WI38 (cell line): Measurements from ENCODE around the gene PCED1B.
"Not testable (repeated sequence)": the region's sequence is repeated elsewhere in the genome, so short reads cannot be mapped to it uniquely, and the experiment has no call there.

Source experiments
- H3K4me3 ChIP-seq: 2 replicates; pipeline ENCODE4 v1.5.1; 2011; ENCODE audit warnings: low read depth, mild to moderate bottlenecking, control low read depth, low read length
- CTCF ChIP-seq: IDR thresholded peaks from 2 replicates; pipeline ENCODE4 v1.5.1; 2012; ENCODE audit warnings: low read depth, mild to moderate bottlenecking, control low read depth, low read length

PCED1B gene

GRCh38 chr12:47111854-47112253 lies 32.4 kb downstream of the PCED1B start:
- no peak for TF ChIP-seq CTCF
- H3K4me3 ChIP-seq = no peak overlapping the region

GRCh38 chr12:47112679-47113078 lies 33.3 kb downstream of the PCED1B start:
- TF ChIP-seq CTCF = no peak
- no peak overlapping the region for H3K4me3 ChIP-seq

- H3K4me3 ChIP-seq = no peak overlapping the region
These were observed 35.1 kb downstream of the PCED1B start for GRCh38 chr12:47114481-47114892.

GRCh38 chr12:47117305-47117704 lies 37.9 kb downstream of the PCED1B start:
- not testable (repeated sequence) for H3K4me3 ChIP-seq

More at GRCh38 chr12:47114481-47114892, 35.1 kb downstream of the PCED1B start:
- TF ChIP-seq CTCF = no peak

GRCh38 chr12:47120736-47121135 lies 41.3 kb downstream of the PCED1B start:
- no peak for TF ChIP-seq CTCF
- no peak overlapping the region for H3K4me3 ChIP-seq

- TF ChIP-seq CTCF = no peak
- no peak overlapping the region for H3K4me3 ChIP-seq
These were observed 41.7 kb downstream of the PCED1B start for GRCh38 chr12:47121146-47121545.

GRCh38 chr12:47122602-47123001 lies 43.2 kb downstream of the PCED1B start:
- H3K4me3 ChIP-seq = no peak overlapping the region
- TF ChIP-seq CTCF = no peak

GRCh38 chr12:47123730-47124129 lies 44.3 kb downstream of the PCED1B start:
- H3K4me3 ChIP-seq = no peak overlapping the region
- TF ChIP-seq CTCF = no peak
